Naive B cell (primary cell): Measurements from ENCODE around the gene CLDN3. TPM values are rescaled to one million over a fixed set of nuclear protein-coding genes. Genes with fewer than 3 reads are reported as not detected.
"Not testable (repeated sequence)": the region's sequence is repeated elsewhere in the genome, so short reads cannot be mapped to it uniquely, and the experiment has no call there.

ENCODE experiments used
- ATAC-seq, 2 donors: fragments of 150-1000 bp; cut with Tn5 transposase; 2 replicates each; pipeline ENCODE4 v1.10.0; 2021; ENCODE audit warnings: low read depth in 2 of 2, mild to moderate bottlenecking in 2 of 2, moderate library complexity in 2 of 2
- DNase-seq: peaks from one replicate; pipeline ENCODE4 v3.0.0; 2022
- H3K27ac Mint-ChIP-seq, 6 donors: one replicate each; pipeline ENCODE4 v1.8.0; 2020 to 2022; ENCODE audit warnings: mild to moderate bottlenecking in 6 of 6, mixed read lengths in 6 of 6, moderate library complexity in 5 of 6, inconsistent platforms in 2 of 6
- H3K27me3 Mint-ChIP-seq, 3 donors: one replicate each; pipeline ENCODE4 v1.8.0; 2021 to 2022; ENCODE audit warnings: mixed read lengths in 3 of 3, mild to moderate bottlenecking in 1 of 3
- H3K36me3 Mint-ChIP-seq, 2 donors: one replicate each; pipeline ENCODE4 v1.8.0; 2020 to 2022; ENCODE audit warnings: mixed read lengths in 2 of 2, inconsistent platforms in 1 of 2, mild to moderate bottlenecking in 1 of 2
- H3K4me1 Mint-ChIP-seq, 3 donors: one replicate each; pipeline ENCODE4 v1.8.0; 2020 to 2022; ENCODE audit warnings: mixed read lengths in 3 of 3, inconsistent platforms in 1 of 3, mild to moderate bottlenecking in 1 of 3, moderate library complexity in 1 of 3
- H3K4me3 Mint-ChIP-seq, 8 donors: one replicate each; pipeline ENCODE4 v1.8.0; 2020 to 2022; ENCODE audit warnings: mild to moderate bottlenecking in 8 of 8, mixed read lengths in 8 of 8, moderate library complexity in 8 of 8, inconsistent platforms in 2 of 8
- H3K9me3 Mint-ChIP-seq, 7 donors: one replicate each; pipeline ENCODE4 v1.8.0; 2020 to 2022; ENCODE audit warnings: mixed read lengths in 7 of 7, mild to moderate bottlenecking in 5 of 7, inconsistent platforms in 2 of 7, moderate library complexity in 1 of 7
- polyA plus RNA-seq, 6 donors: library from polyadenylated mRNA; unstranded; fragments of 300-500 nt; fragmentation: Illumina TruSeq; gene quantifications; one replicate each; pipeline ENCODE4 v1.2.3, GENCODE V29; 2021; ENCODE audit warnings: low read depth in 6 of 6

Gene CLDN3
- polyA plus RNA-seq, 6 donors from 2014 or later = not detected

DNA sequence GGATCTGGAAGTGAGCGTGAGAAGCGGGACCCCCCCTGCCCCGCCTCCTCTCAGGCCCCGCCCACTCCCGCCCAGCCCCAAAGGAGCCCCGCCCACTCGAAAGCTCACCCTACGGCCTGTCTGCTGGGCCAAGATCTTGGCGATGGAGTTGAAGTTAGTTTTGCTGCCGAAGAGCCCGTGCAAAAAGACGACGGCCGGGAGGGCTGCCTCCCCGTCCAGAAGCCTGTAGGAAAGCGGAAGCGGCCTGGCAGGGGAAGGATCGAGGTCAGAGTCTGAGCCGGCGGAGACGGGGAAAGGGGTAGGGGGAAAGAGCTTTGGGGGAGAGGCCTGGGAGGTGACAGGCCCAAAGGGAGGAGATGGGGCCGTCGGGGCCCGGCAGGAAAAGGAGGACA lies 31.9 kb downstream of the CLDN3 start:
- Mint-ChIP-seq H3K27ac (peak overlapping the region in 5 of 6 donors; percentile 63 to 94 (median 88)), H3K9me3 (no peaks in the 10 kb centered on the region), H3K4me3 (peak overlapping the region; percentile 90 to 97 (median 96)), H3K27me3 (peaks cover 0 to 11% (median 1%) of the 10 kb centered on the region in 3 donors), H3K4me1 (peaks cover 16 to 36% (median 30%) of the 10 kb centered on the region in 3 donors), H3K36me3 (no peaks in the 10 kb centered on the region)
- ATAC-seq (peak; percentile 15 to 16), DNase-seq (no peak)

DNA sequence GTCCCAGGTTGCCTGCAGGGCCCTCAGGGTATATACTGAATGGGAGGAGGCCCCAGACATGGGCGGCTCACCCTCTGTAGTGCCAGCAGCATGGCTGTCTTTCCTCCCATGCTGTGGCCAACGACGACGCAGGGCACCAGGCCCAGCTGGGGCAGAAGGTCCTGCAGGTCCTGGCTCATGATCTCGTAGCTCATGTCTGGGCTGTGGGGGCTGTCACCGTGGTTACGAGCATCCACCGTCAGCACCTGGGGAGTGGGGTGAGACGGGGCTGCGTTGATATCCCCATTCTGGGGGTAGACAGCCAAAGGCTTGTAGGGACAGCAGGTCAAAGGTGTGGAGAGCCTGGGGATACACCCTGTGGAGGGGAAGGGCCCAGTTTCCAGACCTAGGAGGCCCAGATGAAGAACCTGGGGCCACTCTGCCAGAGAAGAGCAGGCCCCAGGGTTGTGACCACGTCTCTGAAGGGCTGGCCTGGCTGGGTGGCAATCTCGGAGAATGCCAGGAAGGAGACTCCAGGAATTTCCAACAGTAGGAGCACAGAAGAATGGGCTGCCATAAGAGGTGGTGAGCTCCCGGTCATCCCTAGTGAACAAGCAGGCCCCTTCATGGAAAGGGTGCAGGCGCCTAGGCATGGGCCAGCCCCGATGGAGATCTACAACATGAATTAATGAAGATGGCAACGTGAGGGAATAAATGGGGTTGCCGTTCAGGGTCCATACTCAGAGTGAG lies 32.4 kb downstream of the CLDN3 start:
- peak overlapping the region; percentile 90 to 97 (median 96) for H3K4me3 Mint-ChIP-seq
- H3K27me3 Mint-ChIP-seq = peaks cover 0 to 6% (median 0%) of the 10 kb centered on the region in 3 donors
- H3K9me3 Mint-ChIP-seq = no peaks in the 10 kb centered on the region
- no peaks in the 10 kb centered on the region for H3K36me3 Mint-ChIP-seq
- DNase-seq (no peak), ATAC-seq (no peak)
- peaks cover 16 to 35% (median 29%) of the 10 kb centered on the region in 3 donors for H3K4me1 Mint-ChIP-seq
- peak overlapping the region in 5 of 6 donors; percentile 63 to 89 (median 81) for H3K27ac Mint-ChIP-seq

GRCh38 chr7:73736885-73737284 lies 33.2 kb downstream of the CLDN3 start:
- Mint-ChIP-seq H3K27ac (no peak overlapping the region), H3K9me3 (no peaks in the 10 kb centered on the region), H3K4me1 (peaks cover 16 to 30% (median 29%) of the 10 kb centered on the region in 3 donors), H3K36me3 (no peaks in the 10 kb centered on the region), H3K27me3 (no peaks in the 10 kb centered on the region), H3K4me3 (peak overlapping the region in 6 of 8 donors; percentile 25 to 97 (median 94))
- DNase-seq (no peak), ATAC-seq (no peak)

- Mint-ChIP-seq H3K4me1 (peaks cover 16 to 30% (median 29%) of the 10 kb centered on the region in 3 donors), H3K27ac (no peak overlapping the region), H3K27me3 (peaks cover 0 to 1% (median 0%) of the 10 kb centered on the region in 3 donors), H3K9me3 (no peaks in the 10 kb centered on the region), H3K36me3 (no peaks in the 10 kb centered on the region), H3K4me3 (peak overlapping the region in 1 of 8 donors; percentile 56)
- ATAC-seq (no peak), DNase-seq (no peak)
Measured at GRCh38 chr7:73735528-73735905, 34.6 kb downstream of the CLDN3 start.

DNA sequence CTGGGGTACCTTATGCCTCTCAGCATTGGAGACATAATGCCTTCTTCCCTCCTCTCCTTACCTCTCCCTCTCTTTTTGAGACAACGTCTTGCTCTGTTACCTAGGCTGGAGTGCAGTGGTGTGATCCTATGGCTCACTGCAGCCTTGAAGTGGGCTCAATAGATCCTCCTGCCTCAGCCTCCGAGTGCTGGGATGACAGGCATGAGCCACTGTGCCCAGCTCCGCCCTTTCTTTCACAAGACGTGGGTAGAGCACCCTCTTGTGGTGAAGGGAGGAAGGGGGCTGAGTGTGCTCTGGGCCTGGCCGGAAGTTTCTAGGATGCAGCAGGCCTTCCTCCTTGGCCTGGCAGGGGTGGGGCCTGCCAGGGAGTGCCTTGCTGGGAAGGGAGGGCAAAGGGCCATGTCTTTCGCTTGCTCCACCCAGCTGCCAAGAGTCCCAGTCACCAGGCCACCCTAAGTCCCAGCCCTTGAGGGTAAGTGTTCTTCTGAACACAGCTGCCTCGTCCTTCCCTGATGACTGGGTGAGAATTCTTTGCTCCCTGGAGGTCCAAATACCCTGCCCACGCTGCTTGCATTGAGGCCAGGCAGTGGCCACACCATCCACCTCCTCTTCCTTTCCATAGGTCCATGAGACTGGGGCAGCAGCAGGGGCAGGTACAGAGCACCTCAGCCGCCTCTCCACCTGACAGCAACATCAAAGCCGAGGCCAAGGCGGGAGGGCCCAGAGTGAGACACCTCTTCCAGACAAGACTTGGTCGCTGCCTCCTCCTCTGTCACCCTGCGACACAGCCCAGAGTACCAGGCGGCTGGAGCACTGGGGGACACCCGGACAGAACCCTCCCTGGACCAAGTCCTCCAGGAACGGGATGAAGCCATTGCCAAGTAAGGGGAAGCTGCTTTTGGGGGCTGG lies 35.2 kb downstream of the CLDN3 start:
- H3K27ac Mint-ChIP-seq = peak overlapping the region in 1 of 6 donors; percentile 24
- no peaks in the 10 kb centered on the region for H3K9me3 Mint-ChIP-seq
- H3K4me3 Mint-ChIP-seq = peak overlapping the region in 3 of 8 donors; percentile 15 to 56 (median 45)
- ATAC-seq (peak; percentile 10 to 15), DNase-seq (peak; percentile 67)
- H3K36me3 Mint-ChIP-seq = no peaks in the 10 kb centered on the region
- peaks cover 0 to 5% (median 0%) of the 10 kb centered on the region in 3 donors for H3K27me3 Mint-ChIP-seq
- peaks cover 16 to 30% (median 29%) of the 10 kb centered on the region in 3 donors for H3K4me1 Mint-ChIP-seq

DNA sequence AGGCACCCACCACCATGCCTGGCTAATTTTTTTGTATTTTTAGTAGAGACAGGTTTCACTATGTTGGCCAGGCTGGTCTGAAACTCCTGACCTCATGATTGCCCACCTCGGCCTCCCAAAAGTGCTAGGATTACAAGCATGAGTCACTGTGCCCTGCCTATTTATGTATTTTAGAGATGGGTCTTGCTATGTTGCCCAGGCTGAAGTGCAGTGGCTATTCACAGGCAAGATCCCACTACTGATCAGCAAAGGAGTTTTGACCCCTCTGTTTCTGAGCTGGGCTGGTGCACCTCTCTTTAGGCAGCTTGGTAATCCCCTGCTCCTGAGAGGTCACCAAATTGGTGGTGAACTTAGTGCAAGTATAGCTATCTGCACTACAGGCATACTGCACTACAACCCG lies 37.7 kb downstream of the CLDN3 start:
- DNase-seq (no peak), ATAC-seq (no peak)
- Mint-ChIP-seq H3K27ac (no peak overlapping the region), H3K9me3 (no peaks in the 10 kb centered on the region), H3K36me3 (no peaks in the 10 kb centered on the region), H3K27me3 (peaks cover 9 to 17% (median 11%) of the 10 kb centered on the region in 3 donors), H3K4me3 (peak overlapping the region in 1 of 8 donors; percentile 18), H3K4me1 (peaks cover 9 to 17% (median 11%) of the 10 kb centered on the region in 3 donors)

- H3K4me3 Mint-ChIP-seq = no peak overlapping the region
- peaks cover 9 to 17% (median 11%) of the 10 kb centered on the region in 3 donors for H3K27me3 Mint-ChIP-seq
- ATAC-seq (no peak), DNase-seq (no peak)
- no peak overlapping the region for H3K27ac Mint-ChIP-seq
- H3K9me3 Mint-ChIP-seq = no peaks in the 10 kb centered on the region
- H3K36me3 Mint-ChIP-seq = no peaks in the 10 kb centered on the region
- H3K4me1 Mint-ChIP-seq = peaks cover 6 to 8% (median 8%) of the 10 kb centered on the region in 3 donors
Measured at GRCh38 chr7:73730485-73730884, 39.6 kb downstream of the CLDN3 start.

DNA sequence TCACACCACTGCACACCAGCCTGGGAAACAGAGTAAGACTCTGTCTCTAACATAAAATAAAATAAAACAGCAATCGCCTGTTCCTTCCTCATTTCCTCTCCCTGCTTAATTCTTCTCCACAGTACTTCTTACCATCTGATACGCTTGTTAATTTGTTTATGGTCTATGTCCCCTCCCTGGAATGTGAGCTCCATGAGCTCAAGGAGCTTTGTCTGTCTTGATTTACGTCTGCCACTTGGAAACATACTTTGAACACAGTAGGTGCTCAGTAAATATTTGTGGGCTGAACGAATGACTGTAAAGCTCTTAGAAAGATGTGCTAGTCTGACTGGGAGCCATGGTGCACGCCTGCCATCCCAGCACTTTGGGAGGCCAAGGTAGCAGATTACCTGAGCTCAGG lies 41.5 kb downstream of the CLDN3 start:
- ATAC-seq (no peak), DNase-seq (no peak)
- peaks cover 13 to 24% (median 19%) of the 10 kb centered on the region in 3 donors for H3K27me3 Mint-ChIP-seq
- H3K4me1 Mint-ChIP-seq = peaks cover 0 to 5% (median 0%) of the 10 kb centered on the region in 3 donors
- no peaks in the 10 kb centered on the region for H3K36me3 Mint-ChIP-seq
- no peak overlapping the region for H3K27ac Mint-ChIP-seq
- H3K4me3 Mint-ChIP-seq = no peak overlapping the region
- H3K9me3 Mint-ChIP-seq = no peaks in the 10 kb centered on the region

GRCh38 chr7:73727952-73728351 lies 42.1 kb downstream of the CLDN3 start:
- Mint-ChIP-seq H3K36me3 (no peaks in the 10 kb centered on the region), H3K27me3 (peaks cover 13 to 24% (median 19%) of the 10 kb centered on the region in 3 donors), H3K9me3 (no peaks in the 10 kb centered on the region), H3K4me1 (peaks cover 0 to 5% (median 0%) of the 10 kb centered on the region in 3 donors), H3K4me3 (no peak overlapping the region), H3K27ac (no peak overlapping the region)
- DNase-seq = no peak
- no peak for ATAC-seq

DNA sequence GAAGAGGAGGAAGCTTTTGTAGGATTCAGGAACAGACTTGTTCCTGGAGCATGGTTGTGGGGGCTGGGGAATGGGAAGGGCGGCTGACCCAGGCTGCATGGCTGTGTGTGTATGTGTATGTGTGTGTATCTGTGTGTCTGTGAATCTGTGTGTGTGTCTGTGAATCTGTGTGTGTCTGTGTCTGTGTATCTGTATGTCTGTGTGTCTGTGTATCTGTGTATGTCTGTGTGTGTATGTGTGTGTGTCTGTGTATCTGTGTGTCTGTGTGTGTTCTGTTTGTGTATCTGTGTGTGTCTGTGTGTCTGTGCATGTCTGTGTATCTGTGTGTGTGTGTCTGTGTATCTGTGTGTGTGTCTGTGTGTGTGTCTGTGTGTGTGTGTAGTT lies 44.0 kb downstream of the CLDN3 start:
- no peak overlapping the region for H3K4me3 Mint-ChIP-seq
- H3K27ac Mint-ChIP-seq = no peak overlapping the region
- peaks cover 17 to 24% (median 19%) of the 10 kb centered on the region in 3 donors for H3K27me3 Mint-ChIP-seq
- DNase-seq (no peak), ATAC-seq (peak; percentile 21 to 22)
- H3K4me1 Mint-ChIP-seq = peaks cover 0 to 5% (median 0%) of the 10 kb centered on the region in 3 donors
- no peaks in the 10 kb centered on the region for H3K9me3 Mint-ChIP-seq
- no peaks in the 10 kb centered on the region for H3K36me3 Mint-ChIP-seq

DNA sequence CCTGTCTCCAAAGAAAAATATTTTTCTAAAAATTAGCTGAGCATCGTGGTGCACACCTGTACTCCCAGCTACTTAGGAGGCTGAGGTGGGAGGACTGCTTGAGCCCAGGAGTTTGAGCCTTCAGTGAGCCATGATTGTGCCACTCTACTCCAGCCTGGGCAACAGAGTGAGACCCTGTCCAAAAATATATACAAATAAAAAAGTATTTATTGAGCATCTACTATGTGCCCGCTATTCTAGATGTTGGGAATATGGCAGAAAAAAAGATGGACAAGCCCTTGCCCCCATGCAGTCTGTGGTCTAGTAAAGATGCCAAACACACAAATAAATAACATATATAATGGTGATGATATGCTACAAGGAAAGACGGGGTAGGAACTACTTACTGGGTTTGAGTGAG lies 46.3 kb downstream of the CLDN3 start:
- ATAC-seq = no peak
- H3K9me3 Mint-ChIP-seq = no peaks in the 10 kb centered on the region
- H3K27me3 Mint-ChIP-seq = peaks cover 17 to 25% (median 25%) of the 10 kb centered on the region in 3 donors
- peaks cover 7 to 11% (median 7%) of the 10 kb centered on the region in 3 donors for H3K4me1 Mint-ChIP-seq
- no peak for DNase-seq
- no peak overlapping the region for H3K27ac Mint-ChIP-seq
- H3K36me3 Mint-ChIP-seq = no peaks in the 10 kb centered on the region
- no peak overlapping the region for H3K4me3 Mint-ChIP-seq

- DNase-seq = no peak
- Mint-ChIP-seq H3K27me3 (peaks cover 13 to 24% (median 21%) of the 10 kb centered on the region in 3 donors), H3K27ac (no peak overlapping the region), H3K9me3 (no peaks in the 10 kb centered on the region), H3K4me1 (peaks cover 14 to 17% (median 16%) of the 10 kb centered on the region in 3 donors), H3K4me3 (no peak overlapping the region), H3K36me3 (no peaks in the 10 kb centered on the region)
- ATAC-seq = no peak
Measured at GRCh38 chr7:73722785-73723184, 47.3 kb downstream of the CLDN3 start.

DNA sequence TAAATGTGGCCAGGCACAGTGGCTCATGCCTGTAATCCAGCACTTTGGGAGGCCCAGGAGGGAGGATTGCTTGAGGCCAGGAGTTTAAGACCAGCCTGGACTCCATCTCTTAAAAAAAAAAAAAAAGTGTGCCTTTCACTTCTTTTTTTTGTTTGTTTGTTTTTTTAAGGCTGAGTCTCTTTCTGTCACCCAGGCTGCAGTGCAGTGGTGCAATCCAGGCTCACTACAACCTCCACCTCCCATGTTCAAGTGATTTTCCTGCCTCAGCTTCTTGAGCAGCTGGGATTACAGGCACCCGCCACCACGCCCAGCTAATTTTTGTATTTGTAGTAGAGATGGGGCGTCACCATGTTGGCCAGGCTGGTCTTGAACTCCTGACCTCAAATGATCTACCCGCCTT lies 47.9 kb downstream of the CLDN3 start:
- H3K9me3 Mint-ChIP-seq, ATAC-seq, DNase-seq, H3K4me3 Mint-ChIP-seq, H3K36me3 Mint-ChIP-seq, H3K27ac Mint-ChIP-seq: not testable (repeated sequence)
- peaks cover 17 to 21% (median 18%) of the 10 kb centered on the region in 3 donors for H3K4me1 Mint-ChIP-seq
- peaks cover 17 to 28% (median 24%) of the 10 kb centered on the region in 3 donors for H3K27me3 Mint-ChIP-seq
